HepG2 (cell line): ENCODE data around the gene FAM72B. TPM values are rescaled to one million over a fixed set of nuclear protein-coding genes. Genes with fewer than 3 reads are reported as not detected.
"Not testable (repeated sequence)": the region's sequence is repeated elsewhere in the genome, so short reads cannot be mapped to it uniquely, and the experiment has no call there.

Source experiments
- ATAC-seq: fragments of 200-7000 bp; cut with Tn5 transposase; 3 replicates; pipeline ENCODE4 v1.9.1; 2020; ENCODE audit warnings: mild to moderate bottlenecking, moderate library complexity
- BruUV-seq: library from RNA; stranded (reverse); fragments of 400-500 nt; replicated peaks from 2 replicates; lab custom pipeline; 2021; lab: Mats Ljungman, UMichigan
- CTCF ChIA-PET: fragments of 300-600 bp; formaldehyde crosslinking; extraction: SDS; loops from one replicate; lab custom pipeline; 2021; ENCODE audit warnings: low total read pairs, inconsistent platforms, low intra/inter-chr PET ratio; lab: Yijun Ruan, JAX
- POLR2A ChIA-PET: fragments of 350-600 bp; sonication (Branson Sonifier 250); formaldehyde crosslinking; loops from one replicate; lab custom pipeline; 2020; ENCODE audit warnings: antibody characterized with exemption, inconsistent platforms; lab: Yijun Ruan, JAX
- DNase-seq: peaks from one replicate; pipeline ENCODE4 v3.0.0-alpha.2; 2015; ENCODE audit warnings: low spot score
- FAIRE-seq: peaks from 3 replicates; lab custom pipeline; 2011; peaks lifted over from hg19 to GRCh38; lab: Jason Lieb, UNC
- H2AFZ ChIP-seq: one replicate; pipeline ENCODE4 v1.6.1; 2011; ENCODE audit warnings: low read length, inconsistent platforms
- H3K27ac ChIP-seq: fragments of 300-600 bp; 3 replicates; pipeline ENCODE4 v1.8.0; 2011; ENCODE audit warnings: mixed run types, mild to moderate bottlenecking, mixed read lengths, low read length, inconsistent platforms; ENCODE audit not compliant: insufficient read depth; ENCODE audit errors: extremely low read length
- H3K27me3 ChIP-seq, 2 experiments: fragments of 200-600 bp in 1 of 2; 2 replicates in 1 of 2; 3 replicates in 1 of 2; pipeline versions ENCODE4 v1.6.0 to v1.8.0; 2011; ENCODE audit warnings: low read length in 2 of 2, mild to moderate bottlenecking in 2 of 2, moderate library complexity in 2 of 2, inconsistent platforms in 1 of 2; ENCODE audit not compliant: insufficient read depth in 2 of 2, control insufficient read depth in 1 of 2
- H3K36me3 ChIP-seq, 2 experiments: fragments of 200-600 bp in 1 of 2; replicated peaks in 1 of 2; 2 replicates in 1 of 2; 3 replicates in 1 of 2; pipeline versions ENCODE4 v1.5.1 to v1.8.0; 2011; ENCODE audit warnings: low read length in 2 of 2, inconsistent platforms in 1 of 2; ENCODE audit not compliant: insufficient read depth in 2 of 2, control insufficient read depth in 1 of 2
- H3K4me1 ChIP-seq: 2 replicates; pipeline ENCODE4 v1.5.1; 2012; ENCODE audit warnings: low read length, inconsistent platforms; ENCODE audit not compliant: insufficient read depth
- H3K4me2 ChIP-seq: 2 replicates; pipeline ENCODE4 v1.6.0; 2011; ENCODE audit warnings: low read depth, low read length, inconsistent platforms
- H3K4me3 ChIP-seq, 3 experiments: fragments of 200-600 bp in 1 of 3; sonication (generic), shearing (Covaris generic) in 1 of 3; replicated peaks in 1 of 3; 2 replicates each; pipeline ENCODE4 v1.5.1; 2011 to 2016; ENCODE audit warnings: low read length in 3 of 3, inconsistent platforms in 2 of 3, low read depth in 2 of 3, mild to moderate bottlenecking in 2 of 3, control low read depth in 1 of 3, mixed read lengths in 1 of 3; ENCODE audit not compliant: insufficient read depth in 1 of 3
- H3K79me2 ChIP-seq: one replicate; pipeline ENCODE4 v1.6.1; 2011; ENCODE audit warnings: low read length, inconsistent platforms; ENCODE audit not compliant: insufficient read depth
- H3K9ac ChIP-seq: 2 replicates; pipeline ENCODE4 v1.6.0; 2011; ENCODE audit warnings: mild to moderate bottlenecking, low read depth, low read length, inconsistent platforms; ENCODE audit not compliant: insufficient read depth
- H3K9me3 ChIP-seq: 2 replicates; pipeline ENCODE4 v1.5.1; 2012; ENCODE audit warnings: mild to moderate bottlenecking, low read length
- H4K20me1 ChIP-seq: 2 replicates; pipeline ENCODE4 v1.6.0; 2011; ENCODE audit warnings: inconsistent platforms, mild to moderate bottlenecking, low read length, moderate library complexity; ENCODE audit not compliant: insufficient read depth
- WGBS: methylation state at CpG from one replicate; pipeline ENCODE4 v1.1.6; 2017; ENCODE audit warnings: low lambda C conversion rate; 5-methylcytosine and 5-hydroxymethylcytosine counted together
- in situ Hi-C: cut with HindIII; loops from 2 replicates; pipeline ENCODE4 v1.10.0; 2017; ENCODE audit warnings: low pct_unique_long_range_greater_than_20kb; ENCODE audit not compliant: extremely low pct_ligation_motif_present
- intact Hi-C: fragments of 100-400 bp; cut with micrococcal nuclease; formaldehyde crosslinking; loops from one replicate; pipeline ENCODE4 v1.10.0; 2022; ENCODE audit not compliant: unreplicated experiment
- polyA plus RNA-seq, 8 experiments: library from polyadenylated mRNA; depleted of rRNA in 3 of 8; stranded (reverse) in 7 of 8; unstranded in 1 of 8; fragments of >200 nt; fragmentation: Illumina TruSeq in 4 of 8; extraction: Trizol in 4 of 8; gene quantifications; 2 replicates each; pipeline versions ENCODE4 v1.2.1 to v1.2.3, GENCODE V29; 2011 to 2016; ENCODE audit warnings: low read depth in 4 of 8, missing spikeins in 1 of 8, mixed read lengths in 1 of 8; ENCODE audit not compliant: insufficient read depth in 1 of 8
- total RNA-seq, 5 experiments: library from RNA; depleted of rRNA; stranded (reverse); fragments of >200 nt; fragmentation: Illumina TruSeq; extraction: Trizol; gene quantifications; 2 replicates each; pipeline ENCODE4 v1.2.3, GENCODE V29; 2016; ENCODE audit warnings: low read depth in 1 of 5

Gene FAM72B
- total and polyA plus RNA-seq, 2 of the 13 experiments (the other 11 are each of a cell fraction or from before 2014, with no cell fraction given), result 6.7 to 7.7 TPM

DNA sequence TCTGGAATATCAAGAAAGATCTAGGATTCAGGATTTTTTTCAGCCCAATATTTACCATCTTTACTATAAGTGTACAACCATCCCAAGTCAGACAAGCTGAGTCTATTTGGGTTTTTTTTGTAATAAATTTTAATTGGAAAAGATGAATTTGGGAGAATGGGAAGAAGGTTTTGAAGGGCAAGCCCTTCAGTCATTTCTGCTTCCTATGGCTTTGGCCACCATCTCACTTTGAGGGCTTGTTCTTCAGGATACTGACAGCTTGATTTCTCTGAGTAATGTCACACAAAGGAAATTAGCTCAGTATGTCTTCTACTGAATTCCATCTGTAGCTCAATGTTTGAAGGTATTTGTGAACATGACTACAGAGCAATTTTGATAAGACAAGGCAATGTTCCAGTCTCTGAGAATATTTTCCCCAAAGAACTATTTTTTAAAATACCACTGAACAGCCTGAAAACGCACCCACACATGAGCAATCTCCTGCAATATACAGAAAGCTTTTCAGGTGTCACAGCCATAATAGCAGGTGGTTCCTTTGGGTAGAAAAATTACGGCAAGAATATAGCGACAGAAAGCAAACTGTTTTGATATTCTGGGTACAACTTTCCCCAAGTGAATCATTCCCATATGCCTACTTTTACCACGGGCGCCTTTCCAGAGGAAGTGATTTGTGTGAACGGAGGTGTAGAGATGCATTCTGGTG, 22.8 kb downstream of the FAM72B start:
- FAIRE-seq, H3K79me2 ChIP-seq, DNase-seq, H3K27ac ChIP-seq, ATAC-seq, H3K4me1 ChIP-seq, in situ Hi-C loops, H3K36me3 ChIP-seq, H3K4me2 ChIP-seq, H2AFZ ChIP-seq, intact Hi-C loops, POLR2A ChIA-PET, H3K9ac ChIP-seq, BruUV-seq, H3K27me3 ChIP-seq, H4K20me1 ChIP-seq, CTCF ChIA-PET, H3K9me3 ChIP-seq, H3K4me3 ChIP-seq: not testable (repeated sequence)
- WGBS, result 96% methylated on average over 3 of the region's 6 CpGs

GRCh38 chr1:121160118-121160517, 24.0 kb downstream of the FAM72B start:
- H3K4me1 ChIP-seq, POLR2A ChIA-PET, H3K9ac ChIP-seq, H3K27me3 ChIP-seq, H4K20me1 ChIP-seq, FAIRE-seq, DNase-seq, H3K9me3 ChIP-seq, H3K36me3 ChIP-seq, CTCF ChIA-PET, H2AFZ ChIP-seq, H3K4me2 ChIP-seq, BruUV-seq, H3K4me3 ChIP-seq, H3K27ac ChIP-seq, in situ Hi-C loops, H3K79me2 ChIP-seq, ATAC-seq, intact Hi-C loops: not testable (repeated sequence)
- 100% methylated on average over 2 of the region's 2 CpGs for WGBS

DNA sequence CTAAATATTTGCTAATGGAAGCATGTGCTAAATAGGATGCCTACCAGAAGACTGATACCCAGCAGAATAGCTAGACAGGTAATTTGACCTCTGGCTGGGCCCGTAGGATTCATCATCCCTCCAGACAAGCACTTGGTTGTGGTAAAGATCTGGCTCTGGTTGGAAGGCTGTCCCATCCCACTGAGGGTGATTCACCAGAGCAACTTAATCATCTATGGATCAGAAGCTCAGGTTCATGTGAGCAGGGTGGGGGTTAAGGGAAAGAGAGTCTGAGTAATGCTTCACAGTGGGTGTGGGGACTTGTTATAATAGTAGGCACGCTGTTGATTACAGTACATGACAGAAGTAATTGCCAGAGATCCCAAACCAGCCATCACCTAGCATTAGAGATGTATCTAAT, 26.5 kb downstream of the FAM72B start:
- POLR2A ChIA-PET, H3K27ac ChIP-seq, H3K4me2 ChIP-seq, ATAC-seq, H3K79me2 ChIP-seq, H3K9ac ChIP-seq, H3K27me3 ChIP-seq, CTCF ChIA-PET, DNase-seq, intact Hi-C loops, H2AFZ ChIP-seq, in situ Hi-C loops, H4K20me1 ChIP-seq, H3K4me1 ChIP-seq, H3K36me3 ChIP-seq, BruUV-seq, H3K4me3 ChIP-seq, H3K9me3 ChIP-seq, FAIRE-seq: not testable (repeated sequence)
- no CpG with 5 or more reads among the region's 2 CpGs for WGBS

DNA sequence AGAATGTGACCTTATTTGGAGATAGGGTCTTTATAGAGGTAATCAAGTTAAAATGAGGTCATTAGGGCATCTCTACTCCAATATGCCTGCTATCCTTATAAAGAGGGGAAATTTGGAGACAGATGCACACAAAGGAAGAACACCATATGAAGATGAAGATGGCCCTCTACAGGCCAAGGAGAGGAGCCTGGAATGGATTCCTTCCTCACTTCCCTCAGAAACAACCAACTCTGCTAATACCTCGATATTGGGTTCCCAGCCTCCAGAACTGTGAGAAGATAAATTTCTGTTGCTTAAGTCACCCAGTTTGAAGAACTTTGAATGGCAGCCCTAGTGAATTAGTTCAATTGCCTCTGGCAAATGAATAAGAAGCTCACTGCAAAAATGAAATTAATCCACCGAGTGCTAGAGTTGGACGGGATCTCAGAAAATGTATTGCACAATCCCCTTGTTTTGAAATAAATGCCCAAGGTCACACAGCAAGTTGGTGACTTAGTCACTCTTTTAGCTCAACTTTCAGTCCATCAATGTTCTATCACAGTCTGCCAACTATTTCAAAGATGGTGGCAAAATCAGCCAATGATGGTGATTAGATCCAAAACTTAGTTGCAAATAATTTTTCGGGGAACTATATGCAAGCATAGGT, 27.1 kb downstream of the FAM72B start:
- ATAC-seq, FAIRE-seq, H3K9ac ChIP-seq, H3K36me3 ChIP-seq, H3K4me2 ChIP-seq, H2AFZ ChIP-seq, BruUV-seq, H3K79me2 ChIP-seq, H4K20me1 ChIP-seq, H3K4me1 ChIP-seq, DNase-seq, H3K9me3 ChIP-seq, H3K4me3 ChIP-seq, H3K27me3 ChIP-seq, intact Hi-C loops, in situ Hi-C loops, H3K27ac ChIP-seq, POLR2A ChIA-PET, CTCF ChIA-PET: not testable (repeated sequence)
- no CpG with 5 or more reads among the region's 4 CpGs for WGBS
